Caco-2 (cell line): ENCODE measurements around the gene FBXO47. TPM values are rescaled to one million over a fixed set of nuclear protein-coding genes. Genes with fewer than 3 reads are reported as not detected.

ENCODE experiments used
- BruUV-seq: library from RNA; stranded (reverse); fragments of 400-500 nt; replicated peaks from 2 replicates; lab custom pipeline; 2021; lab: Mats Ljungman, UMichigan
- CTCF ChIA-PET: fragments of 300-600 bp; sonication (Branson Sonifier 250); formaldehyde crosslinking; loops from one replicate; lab custom pipeline; 2022; ENCODE audit warnings: antibody characterized with exemption; lab: Charles Lee
- POLR2A ChIA-PET: fragments of 300-600 bp; sonication (Branson Sonifier 250); formaldehyde crosslinking; loops from one replicate; lab custom pipeline; 2022; ENCODE audit warnings: antibody characterized with exemption; lab: Charles Lee
- DNase-seq, 2 experiments: peaks; one replicate each; pipeline versions ENCODE4 v3.0.0 to v3.0.0-alpha.2; 2020 to 2022
- H3K27me3 ChIP-seq: replicated peaks from 2 replicates; pipeline ENCODE4 v1.6.0; 2011; ENCODE audit warnings: low read length; ENCODE audit not compliant: control insufficient read depth, insufficient read depth
- H3K36me3 ChIP-seq: 2 replicates; pipeline ENCODE4 v1.5.1; 2011; ENCODE audit warnings: low read length; ENCODE audit not compliant: control insufficient read depth, insufficient read depth
- H3K4me1 ChIP-seq: fragments of 250-450 bp; sonication (Bioruptor Pico); 2 replicates; pipeline ENCODE4 v1.5.1; 2020; ENCODE audit warnings: mild to moderate bottlenecking
- H3K4me3 ChIP-seq: 2 replicates; pipeline ENCODE4 v1.5.1; 2011; ENCODE audit warnings: low read depth, mild to moderate bottlenecking, control low read depth, low read length
- H3K9me3 ChIP-seq: fragments of 250-450 bp; sonication (Bioruptor Pico); 2 replicates; pipeline ENCODE4 v1.5.1; 2020; ENCODE audit warnings: mild to moderate bottlenecking, moderate library complexity
- H3K27ac Mint-ChIP-seq: one replicate; pipeline ENCODE4 v1.8.0; 2022; ENCODE audit warnings: mixed read lengths; ENCODE audit not compliant: unreplicated experiment
- H3K27me3 Mint-ChIP-seq: one replicate; pipeline ENCODE4 v1.8.0; 2022; ENCODE audit warnings: mixed read lengths; ENCODE audit not compliant: insufficient read depth, unreplicated experiment
- H3K36me3 Mint-ChIP-seq: one replicate; pipeline ENCODE4 v1.8.0; 2022; ENCODE audit warnings: mild to moderate bottlenecking, mixed read lengths; ENCODE audit not compliant: insufficient read depth, unreplicated experiment
- H3K4me1 Mint-ChIP-seq: one replicate; pipeline ENCODE4 v1.8.0; 2022; ENCODE audit warnings: low read depth, mixed read lengths; ENCODE audit not compliant: unreplicated experiment
- H3K4me3 Mint-ChIP-seq: one replicate; pipeline ENCODE4 v1.8.0; 2022; ENCODE audit warnings: mild to moderate bottlenecking, moderate library complexity, mixed read lengths; ENCODE audit not compliant: unreplicated experiment
- H3K9me3 Mint-ChIP-seq: one replicate; pipeline ENCODE4 v1.8.0; 2022; ENCODE audit warnings: mixed read lengths; ENCODE audit not compliant: unreplicated experiment
- CTCF ChIP-seq, 2 experiments: fragments of 200-600 bp in 1 of 2; IDR thresholded peaks; 1 replicate in 1 of 2; 2 replicates in 1 of 2; pipeline versions ENCODE4 v1.5.1 to v1.8.0; 2011 to 2022; ENCODE audit warnings: antibody characterized with exemption in 1 of 2, control low read depth in 1 of 2, inconsistent platforms in 1 of 2, low read depth in 1 of 2, low read length in 1 of 2, mild to moderate bottlenecking in 1 of 2, moderate library complexity in 1 of 2; ENCODE audit not compliant: insufficient read depth in 1 of 2, severe bottlenecking in 1 of 2, unreplicated experiment in 1 of 2
- intact Hi-C: fragments of 100-400 bp; cut with micrococcal nuclease; formaldehyde crosslinking; loops from one replicate; pipeline ENCODE4 v1.10.0; 2022; ENCODE audit not compliant: unreplicated experiment
- total RNA-seq: library from RNA; stranded (reverse); gene quantifications from 2 replicates; pipeline ENCODE4 v1.2.3, GENCODE V29; 2022

The FBXO47 gene
- total RNA-seq, 1 experiment from 2014 or later = not detected

- Histone ChIP-seq H3K36me3 (no peaks in the 10 kb centered on the region), H3K4me3 (no peak overlapping the region), H3K4me1 (no peaks in the 10 kb centered on the region), H3K27me3 (no peaks in the 10 kb centered on the region), H3K9me3 (no peaks in the 10 kb centered on the region; the same call in 1 of the 2 replicates)
- no peak overlapping the region for H3K4me3 Mint-ChIP-seq
- ChIA-PET CTCF (interaction anchor here (0.6 kb wide), 1 partner anchor 82 kb away, joined by 5 read pairs; no protein-coding TSS in a partner anchor), POLR2A (no interaction called here)
- no peaks in the 10 kb centered on the region for H3K36me3 Mint-ChIP-seq
- TF ChIP-seq CTCF (IDR thresholded peaks at IDR 0.05; ENCODE audit: insufficient read depth in 1 of 2, low read depth in 1 of 2, low read length in 1 of 2, severe bottlenecking in 1 of 2, unreplicated experiment in 1 of 2) = no peak
- no TSS peak for BruUV-seq
- intact Hi-C loops = no loop called here
- H3K9me3 Mint-ChIP-seq = no peaks in the 10 kb centered on the region
- no peaks in the 10 kb centered on the region for H3K4me1 Mint-ChIP-seq
- no peak for DNase-seq
- no peaks in the 10 kb centered on the region for H3K27me3 Mint-ChIP-seq
- no peak overlapping the region for H3K27ac Mint-ChIP-seq
Observed at GRCh38 chr17:38947189-38947588, 20.0 kb downstream of the FBXO47 start.

- intact Hi-C loops = no loop called here
- H3K27ac Mint-ChIP-seq = no peak overlapping the region
- CTCF ChIA-PET = interaction anchor here (0.5 kb wide), 1 partner anchor 75 kb away, joined by 3 read pairs; no protein-coding TSS in a partner anchor
Observed at GRCh38 chr17:38943607-38944006, 23.6 kb downstream of the FBXO47 start.

GRCh38 chr17:38942696-38943334, 24.4 kb downstream of the FBXO47 start:
- Histone ChIP-seq H3K36me3 (no peaks in the 10 kb centered on the region), H3K4me3 (no peak overlapping the region), H3K4me1 (no peaks in the 10 kb centered on the region), H3K27me3 (no peaks in the 10 kb centered on the region), H3K9me3 (no peaks in the 10 kb centered on the region)
- Mint-ChIP-seq H3K27me3 (no peaks in the 10 kb centered on the region), H3K4me1 (no peaks in the 10 kb centered on the region), H3K27ac (no peak overlapping the region), H3K9me3 (no peaks in the 10 kb centered on the region), H3K36me3 (no peaks in the 10 kb centered on the region), H3K4me3 (no peak overlapping the region)
- no TSS peak for BruUV-seq
- DNase-seq = no peak
- POLR2A ChIA-PET = no interaction called here
- no peak for TF ChIP-seq CTCF (IDR thresholded peaks at IDR 0.05; ENCODE audit: insufficient read depth in 1 of 2, low read depth in 1 of 2, low read length in 1 of 2, severe bottlenecking in 1 of 2, unreplicated experiment in 1 of 2)
- CTCF ChIA-PET = no interaction called here
- intact Hi-C loops = no loop called here

More at GRCh38 chr17:38943607-38944006, 23.6 kb downstream of the FBXO47 start:
- Mint-ChIP-seq H3K36me3 (no peaks in the 10 kb centered on the region), H3K4me3 (no peak overlapping the region), H3K4me1 (no peaks in the 10 kb centered on the region), H3K27me3 (no peaks in the 10 kb centered on the region), H3K9me3 (no peaks in the 10 kb centered on the region)
- no peak overlapping the region for H3K4me3 ChIP-seq
- no peak for DNase-seq
- BruUV-seq = no TSS peak
- no peak for TF ChIP-seq CTCF (IDR thresholded peaks at IDR 0.05; ENCODE audit: insufficient read depth in 1 of 2, low read depth in 1 of 2, low read length in 1 of 2, severe bottlenecking in 1 of 2, unreplicated experiment in 1 of 2)
- H3K4me1 ChIP-seq = no peaks in the 10 kb centered on the region
- H3K9me3 ChIP-seq = no peaks in the 10 kb centered on the region
- no peaks in the 10 kb centered on the region for H3K36me3 ChIP-seq
- POLR2A ChIA-PET = no interaction called here
- H3K27me3 ChIP-seq = no peaks in the 10 kb centered on the region
